Neural cell (in vitro differentiated cells): ENCODE measurements around the gene UGT1A1. TPM values are rescaled to one million over a fixed set of nuclear protein-coding genes. Genes with fewer than 3 reads are reported as not detected.

Experiments used
- H2AFZ ChIP-seq: fragments of 200-600, 300-800 bp; sonication (generic), shearing (Covaris generic); 2 replicates; pipeline ENCODE4 v1.6.0; 2014; ENCODE audit warnings: low read depth, mild to moderate bottlenecking, antibody characterized with exemption, low read length, moderate library complexity
- H3F3A ChIP-seq: fragments of 200-600 bp; shearing (Covaris generic); 2 replicates; pipeline ENCODE4 v1.6.1; 2016; ENCODE audit warnings: mild to moderate bottlenecking, moderate library complexity, mixed read lengths, antibody characterized with exemption, low read length; ENCODE audit not compliant: insufficient read depth, poor library complexity, severe bottlenecking
- H3K27ac ChIP-seq: fragments of 200-600, 300-800 bp; sonication (generic), shearing (Covaris generic); 2 replicates; pipeline ENCODE4 v1.5.1; 2014; ENCODE audit warnings: mild to moderate bottlenecking, low read length, moderate library complexity
- H3K27me3 ChIP-seq: fragments of 300-800, 200-600 bp; sonication (generic), shearing (Covaris generic); 2 replicates; pipeline ENCODE4 v1.6.0; 2014; ENCODE audit warnings: mild to moderate bottlenecking, low read depth, low read length, moderate library complexity; ENCODE audit not compliant: insufficient read depth
- H3K36me3 ChIP-seq: fragments of 300-800, 200-600 bp; sonication (generic), shearing (Covaris generic); 2 replicates; pipeline ENCODE4 v1.5.1; 2014; ENCODE audit warnings: mild to moderate bottlenecking, antibody characterized with exemption, low read length, moderate library complexity; ENCODE audit not compliant: insufficient read depth
- H3K4me2 ChIP-seq: fragments of 300-800, 200-600 bp; sonication (generic), shearing (Covaris generic); 2 replicates; pipeline ENCODE4 v1.6.0; 2014; ENCODE audit warnings: mild to moderate bottlenecking, low read length
- H3K4me3 ChIP-seq: fragments of 300-800, 200-600 bp; sonication (generic), shearing (Covaris generic); 2 replicates; pipeline ENCODE4 v1.5.1; 2014; ENCODE audit warnings: mild to moderate bottlenecking, low read length, moderate library complexity
- H3K79me2 ChIP-seq: fragments of 200-600 bp; shearing (Covaris generic); replicated peaks from 2 replicates; pipeline ENCODE4 v1.6.0; 2014; ENCODE audit warnings: mild to moderate bottlenecking, low read length, moderate library complexity; ENCODE audit not compliant: insufficient read depth
- H3K9ac ChIP-seq: fragments of 300-800, 200-600 bp; sonication (generic), shearing (Covaris generic); 2 replicates; pipeline ENCODE4 v1.6.1; 2016; ENCODE audit warnings: mild to moderate bottlenecking, low read length, mixed read lengths
- H3K9me2 ChIP-seq: fragments of 200-600 bp; shearing (Covaris generic); 2 replicates; pipeline ENCODE4 v1.6.1; 2016; ENCODE audit warnings: mild to moderate bottlenecking, low read length, mixed read lengths; ENCODE audit not compliant: insufficient read depth
- H3K9me3 ChIP-seq: fragments of 200-600, 300-800 bp; sonication (generic), shearing (Covaris generic); 2 replicates; pipeline ENCODE4 v1.6.1; 2016; ENCODE audit warnings: mild to moderate bottlenecking, mixed run types, low read length, moderate library complexity, mixed read lengths
- H4K20me1 ChIP-seq: fragments of 200-600 bp; shearing (Covaris generic); 2 replicates; pipeline ENCODE4 v1.6.1; 2016; ENCODE audit warnings: mild to moderate bottlenecking, mixed run types; ENCODE audit not compliant: insufficient read depth
- EP300 ChIP-seq: fragments of 450-650 bp; conservative IDR thresholded peaks from 2 replicates; pipeline ENCODE4 v1.6.1; 2014; ENCODE audit warnings: antibody characterized with exemption, mild to moderate bottlenecking, moderate library complexity; ENCODE audit not compliant: poor library complexity, severe bottlenecking
- EZH2 ChIP-seq: fragments of 200-600, 300-800 bp; shearing (Covaris generic), sonication (generic); IDR thresholded peaks from 2 replicates; pipeline ENCODE4 v1.6.1; 2014; ENCODE audit warnings: antibody characterized with exemption, low read length, borderline replicate concordance, mild to moderate bottlenecking; ENCODE audit not compliant: insufficient read depth, poor library complexity, severe bottlenecking
- MXI1 ChIP-seq: fragments of 450-650 bp; conservative IDR thresholded peaks from 2 replicates; pipeline ENCODE4 v1.6.1; 2014; ENCODE audit warnings: antibody characterized with exemption, mild to moderate bottlenecking; ENCODE audit not compliant: poor library complexity, severe bottlenecking
- POLR2AphosphoS5 ChIP-seq: IDR thresholded peaks from 2 replicates; pipeline ENCODE4 v1.6.1; 2012
- RAD21 ChIP-seq: fragments of 450-650 bp; conservative IDR thresholded peaks from 2 replicates; pipeline ENCODE4 v1.6.1; 2014; ENCODE audit warnings: antibody characterized with exemption, mild to moderate bottlenecking, moderate library complexity
- SMC3 ChIP-seq: fragments of 450-650 bp; conservative IDR thresholded peaks from 2 replicates; pipeline ENCODE4 v1.6.1; 2014; ENCODE audit warnings: antibody characterized with exemption, mild to moderate bottlenecking, moderate library complexity; ENCODE audit not compliant: poor library complexity
- TAF1 ChIP-seq: IDR thresholded peaks from 2 replicates; pipeline ENCODE4 v1.6.1; 2012; ENCODE audit warnings: low read depth
- polyA plus RNA-seq: library from polyadenylated mRNA; depleted of rRNA; stranded (reverse); fragments of >200 nt; gene quantifications from 2 replicates; pipeline ENCODE4 v1.2.3, GENCODE V29; 2014
- TF ChIP-seq, protein P1 (sequence below): IDR thresholded peaks from 2 replicates; pipeline ENCODE4 v1.6.1; 2012; ENCODE audit warnings: borderline replicate concordance
- TF ChIP-seq, protein P2 (sequence below): fragments of 450-650 bp; IDR thresholded peaks from 2 replicates; pipeline ENCODE4 v1.5.1; 2014; ENCODE audit warnings: antibody characterized with exemption, mild to moderate bottlenecking, moderate library complexity; ENCODE audit not compliant: poor library complexity, severe bottlenecking

UGT1A1 gene
- polyA plus RNA-seq, 1 donor from 2014 or later, result not detected

DNA sequence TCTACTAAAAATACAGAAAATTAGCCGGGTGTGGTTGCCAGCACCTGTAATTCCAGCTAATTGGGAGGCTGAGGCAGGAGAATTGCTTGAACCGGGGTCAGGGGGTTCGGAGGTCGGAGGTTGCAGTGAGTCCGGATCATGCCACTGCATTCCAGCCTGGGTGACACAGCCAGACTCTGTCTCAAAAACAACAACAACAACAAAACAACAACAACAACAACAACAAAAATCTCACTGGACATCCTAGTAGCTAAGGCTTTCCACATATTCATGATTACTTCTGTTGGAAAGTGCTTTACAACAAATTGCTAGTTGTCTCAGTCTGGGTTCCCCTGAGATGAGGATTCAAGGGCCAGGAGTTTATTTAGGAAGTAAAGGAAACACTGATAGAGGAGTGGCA is 13.8 kb downstream of the UGT1A1 start:
- H4K20me1 ChIP-seq, result no peaks in the 10 kb centered on the region
- no peak overlapping the region for H3K27ac ChIP-seq
- TF ChIP-seq, protein P1, sequence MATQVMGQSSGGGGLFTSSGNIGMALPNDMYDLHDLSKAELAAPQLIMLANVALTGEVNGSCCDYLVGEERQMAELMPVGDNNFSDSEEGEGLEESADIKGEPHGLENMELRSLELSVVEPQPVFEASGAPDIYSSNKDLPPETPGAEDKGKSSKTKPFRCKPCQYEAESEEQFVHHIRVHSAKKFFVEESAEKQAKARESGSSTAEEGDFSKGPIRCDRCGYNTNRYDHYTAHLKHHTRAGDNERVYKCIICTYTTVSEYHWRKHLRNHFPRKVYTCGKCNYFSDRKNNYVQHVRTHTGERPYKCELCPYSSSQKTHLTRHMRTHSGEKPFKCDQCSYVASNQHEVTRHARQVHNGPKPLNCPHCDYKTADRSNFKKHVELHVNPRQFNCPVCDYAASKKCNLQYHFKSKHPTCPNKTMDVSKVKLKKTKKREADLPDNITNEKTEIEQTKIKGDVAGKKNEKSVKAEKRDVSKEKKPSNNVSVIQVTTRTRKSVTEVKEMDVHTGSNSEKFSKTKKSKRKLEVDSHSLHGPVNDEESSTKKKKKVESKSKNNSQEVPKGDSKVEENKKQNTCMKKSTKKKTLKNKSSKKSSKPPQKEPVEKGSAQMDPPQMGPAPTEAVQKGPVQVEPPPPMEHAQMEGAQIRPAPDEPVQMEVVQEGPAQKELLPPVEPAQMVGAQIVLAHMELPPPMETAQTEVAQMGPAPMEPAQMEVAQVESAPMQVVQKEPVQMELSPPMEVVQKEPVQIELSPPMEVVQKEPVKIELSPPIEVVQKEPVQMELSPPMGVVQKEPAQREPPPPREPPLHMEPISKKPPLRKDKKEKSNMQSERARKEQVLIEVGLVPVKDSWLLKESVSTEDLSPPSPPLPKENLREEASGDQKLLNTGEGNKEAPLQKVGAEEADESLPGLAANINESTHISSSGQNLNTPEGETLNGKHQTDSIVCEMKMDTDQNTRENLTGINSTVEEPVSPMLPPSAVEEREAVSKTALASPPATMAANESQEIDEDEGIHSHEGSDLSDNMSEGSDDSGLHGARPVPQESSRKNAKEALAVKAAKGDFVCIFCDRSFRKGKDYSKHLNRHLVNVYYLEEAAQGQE, result no peak
- TF ChIP-seq SMC3 (no peak), RAD21 (no peak), POLR2AphosphoS5 (no peak)
- no peaks in the 10 kb centered on the region for H3K79me2 ChIP-seq
- H3K9me2 ChIP-seq, result no peaks in the 10 kb centered on the region
- H3F3A ChIP-seq, result no peaks in the 10 kb centered on the region
- no peaks in the 10 kb centered on the region for H3K27me3 ChIP-seq
- H3K36me3 ChIP-seq, result no peaks in the 10 kb centered on the region
- H2AFZ ChIP-seq, result no peak overlapping the region
- no peak overlapping the region for H3K4me2 ChIP-seq
- H3K4me3 ChIP-seq, result no peak overlapping the region
- no peak overlapping the region for H3K9ac ChIP-seq
- H3K9me3 ChIP-seq, result peaks cover 3% of the 10 kb centered on the region

DNA sequence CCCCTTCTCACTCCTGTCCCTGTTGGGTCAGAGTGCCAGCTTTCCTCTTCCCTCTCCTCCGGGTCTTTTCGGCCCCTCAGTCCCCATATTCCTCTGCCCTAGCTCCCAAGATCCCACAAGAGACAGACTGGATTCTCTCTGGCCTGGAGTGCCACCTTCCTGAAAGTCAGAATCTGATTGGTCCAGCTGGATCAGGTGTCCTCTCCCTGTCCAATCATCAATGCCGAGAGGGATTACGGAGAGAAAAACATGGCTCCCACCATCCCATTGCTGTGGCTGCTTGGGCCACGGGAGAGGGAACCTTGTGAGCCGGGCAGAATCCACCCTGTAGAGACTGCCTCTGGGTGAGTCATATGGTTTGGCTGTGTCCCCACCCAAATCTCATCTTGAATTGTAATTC is 15.3 kb downstream of the UGT1A1 start:
- Histone ChIP-seq H2AFZ (no peak overlapping the region), H3K4me3 (no peak overlapping the region), H3K27me3 (no peaks in the 10 kb centered on the region), H3K36me3 (no peaks in the 10 kb centered on the region), H3K9ac (no peak overlapping the region), H3K9me2 (no peaks in the 10 kb centered on the region), H3K79me2 (no peaks in the 10 kb centered on the region), H3K9me3 (peaks cover 3% of the 10 kb centered on the region), H3F3A (no peaks in the 10 kb centered on the region), H4K20me1 (no peaks in the 10 kb centered on the region), H3K27ac (no peak overlapping the region), H3K4me2 (no peak overlapping the region)
- no peak for TF ChIP-seq MXI1

DNA sequence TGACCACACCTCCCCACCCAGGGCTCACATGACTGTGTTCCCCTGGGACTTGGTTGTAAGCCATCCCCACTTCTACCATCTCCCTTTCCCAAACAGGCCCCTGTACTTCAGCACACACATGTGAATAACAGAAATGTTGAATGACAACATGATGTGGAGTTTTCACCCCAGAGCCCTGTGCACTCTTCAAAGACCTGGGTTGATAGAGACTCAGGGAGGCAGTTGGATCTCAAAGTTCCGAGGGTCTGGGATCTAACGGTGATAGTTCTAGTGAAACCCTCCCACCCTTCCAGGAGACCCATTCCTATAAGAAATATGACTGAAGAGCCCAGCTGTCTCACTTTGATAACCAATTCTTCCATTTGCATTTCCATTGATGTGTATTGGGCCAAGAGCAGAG is 18.0 kb downstream of the UGT1A1 start, which contains the start of gene MROH2A:
Gene MROH2A (plus strand): TSS at position 301 of the 400 bp plus-strand sequence. CDS start 1,029 bp downstream, outside the sequence.
- no peak within 1 kb of the TSS for H3K4me3 ChIP-seq
- H2AFZ ChIP-seq, result no peak within 1 kb of the TSS
- no peaks in the 10 kb centered on the region for H4K20me1 ChIP-seq
- no peaks in the 10 kb centered on the region for H3K27me3 ChIP-seq
- H3K9me3 ChIP-seq, result peaks cover 3% of the 10 kb centered on the region
- no peak within 1 kb of the TSS for H3K4me2 ChIP-seq
- no peak within 1 kb of the TSS for H3K27ac ChIP-seq
- no peak within 1 kb of the TSS for H3K9ac ChIP-seq
- no peaks in the 10 kb centered on the region for H3F3A ChIP-seq
- no peaks in the 10 kb centered on the region for H3K79me2 ChIP-seq
- TF ChIP-seq, protein P1, result no peak
- no peak for TF ChIP-seq SMC3
- no peak for TF ChIP-seq MXI1
- TF ChIP-seq EZH2, result no peak
- TF ChIP-seq, protein P2, sequence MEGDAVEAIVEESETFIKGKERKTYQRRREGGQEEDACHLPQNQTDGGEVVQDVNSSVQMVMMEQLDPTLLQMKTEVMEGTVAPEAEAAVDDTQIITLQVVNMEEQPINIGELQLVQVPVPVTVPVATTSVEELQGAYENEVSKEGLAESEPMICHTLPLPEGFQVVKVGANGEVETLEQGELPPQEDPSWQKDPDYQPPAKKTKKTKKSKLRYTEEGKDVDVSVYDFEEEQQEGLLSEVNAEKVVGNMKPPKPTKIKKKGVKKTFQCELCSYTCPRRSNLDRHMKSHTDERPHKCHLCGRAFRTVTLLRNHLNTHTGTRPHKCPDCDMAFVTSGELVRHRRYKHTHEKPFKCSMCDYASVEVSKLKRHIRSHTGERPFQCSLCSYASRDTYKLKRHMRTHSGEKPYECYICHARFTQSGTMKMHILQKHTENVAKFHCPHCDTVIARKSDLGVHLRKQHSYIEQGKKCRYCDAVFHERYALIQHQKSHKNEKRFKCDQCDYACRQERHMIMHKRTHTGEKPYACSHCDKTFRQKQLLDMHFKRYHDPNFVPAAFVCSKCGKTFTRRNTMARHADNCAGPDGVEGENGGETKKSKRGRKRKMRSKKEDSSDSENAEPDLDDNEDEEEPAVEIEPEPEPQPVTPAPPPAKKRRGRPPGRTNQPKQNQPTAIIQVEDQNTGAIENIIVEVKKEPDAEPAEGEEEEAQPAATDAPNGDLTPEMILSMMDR, result no peak
- no peak for TF ChIP-seq POLR2AphosphoS5
- TF ChIP-seq TAF1, result no peak
- TF ChIP-seq RAD21, result no peak
- TF ChIP-seq EP300, result no peak
- no peaks in the 10 kb centered on the region for H3K36me3 ChIP-seq
- no peaks in the 10 kb centered on the region for H3K9me2 ChIP-seq
